Central memory CD8-positive, alpha-beta T cell (primary cell): ENCODE results near the gene SENP6.
"Not testable (repeated sequence)": the region's sequence is repeated elsewhere in the genome, so short reads cannot be mapped to it uniquely, and the experiment has no call there.

ENCODE experiments used
- ATAC-seq: fragments of 150-1000 bp; cut with Tn5 transposase; replicated peaks from 2 replicates; pipeline ENCODE4 v1.10.0; 2022; ENCODE audit warnings: mild to moderate bottlenecking, moderate FRiP score, moderate number of reproducible peaks; ENCODE audit not compliant: poor library complexity, severe bottlenecking; ENCODE audit errors: extremely low read depth
- DNase-seq, 2 donors: peaks; one replicate each; pipeline ENCODE4 v3.0.0; 2021; ENCODE audit warnings: low spot score in 2 of 2
- H3K27ac Mint-ChIP-seq: one replicate; pipeline ENCODE4 v1.8.0; 2022; ENCODE audit warnings: low read depth, mild to moderate bottlenecking, moderate library complexity, mixed read lengths
- H3K27me3 Mint-ChIP-seq: one replicate; pipeline ENCODE4 v1.8.0; 2022; ENCODE audit warnings: mixed read lengths
- H3K36me3 Mint-ChIP-seq: one replicate; pipeline ENCODE4 v1.8.0; 2022; ENCODE audit warnings: mild to moderate bottlenecking, moderate library complexity, mixed read lengths; ENCODE audit not compliant: insufficient read depth
- H3K4me1 Mint-ChIP-seq: one replicate; pipeline ENCODE4 v1.8.0; 2022; ENCODE audit warnings: mixed read lengths
- H3K4me3 Mint-ChIP-seq: one replicate; pipeline ENCODE4 v1.8.0; 2022; ENCODE audit warnings: mild to moderate bottlenecking, moderate library complexity, mixed read lengths
- H3K9me3 Mint-ChIP-seq: one replicate; pipeline ENCODE4 v1.8.0; 2022; ENCODE audit warnings: mixed read lengths

The SENP6 gene

GRCh38 chr6:75601304-75602245 lies at the start of gene SENP6:
SENP6 (plus strand) TSS chr6:75601880; CDS start chr6:75602525, 645 bp downstream.
- Mint-ChIP-seq H3K4me3 (peak within 1 kb of the TSS; percentile 99), H3K27ac (peak within 1 kb of the TSS; percentile 99), H3K4me1 (peaks cover 44% of the 10 kb centered on the region), H3K36me3 (peaks cover 20% of the 10 kb centered on the region), H3K9me3 (no peaks in the 10 kb centered on the region), H3K27me3 (no peaks in the 10 kb centered on the region)
- peak; percentile 71 for ATAC-seq
- DNase-seq, result peak; percentile 62 to 67

GRCh38 chr6:75556240-75556639 lies 45.4 kb upstream of the SENP6 start:
- Mint-ChIP-seq H3K27me3 (no peaks in the 10 kb centered on the region), H3K36me3 (no peaks in the 10 kb centered on the region), H3K4me1 (peaks cover 13% of the 10 kb centered on the region), H3K27ac (no peak overlapping the region), H3K9me3 (no peaks in the 10 kb centered on the region), H3K4me3 (no peak overlapping the region)
- DNase-seq (no peak), ATAC-seq (no peak)

- no peaks in the 10 kb centered on the region for H3K9me3 Mint-ChIP-seq
- DNase-seq (no peak), ATAC-seq (no peak)
- no peak overlapping the region for H3K27ac Mint-ChIP-seq
- no peak overlapping the region for H3K4me3 Mint-ChIP-seq
- peaks cover 6% of the 10 kb centered on the region for H3K4me1 Mint-ChIP-seq
- H3K36me3 Mint-ChIP-seq, result no peaks in the 10 kb centered on the region
- H3K27me3 Mint-ChIP-seq, result peaks cover 3% of the 10 kb centered on the region
Observed at GRCh38 chr6:75557068-75557467, 44.6 kb upstream of the SENP6 start.

GRCh38 chr6:75563032-75563431 lies 38.6 kb upstream of the SENP6 start:
- ATAC-seq, result no peak
- Mint-ChIP-seq H3K4me1 (peaks cover 6% of the 10 kb centered on the region), H3K36me3 (no peaks in the 10 kb centered on the region), H3K27me3 (peaks cover 47% of the 10 kb centered on the region), H3K27ac (no peak overlapping the region), H3K9me3 (peaks cover 6% of the 10 kb centered on the region), H3K4me3 (no peak overlapping the region)
- no peak for DNase-seq

- Mint-ChIP-seq H3K4me3 (no peak overlapping the region), H3K9me3 (peaks cover 6% of the 10 kb centered on the region), H3K4me1 (no peaks in the 10 kb centered on the region), H3K27me3 (peaks cover 47% of the 10 kb centered on the region), H3K27ac (no peak overlapping the region), H3K36me3 (no peaks in the 10 kb centered on the region)
- DNase-seq (no peak), ATAC-seq (no peak)
Observed at GRCh38 chr6:75566137-75566767, 35.4 kb upstream of the SENP6 start.

- no peak for ATAC-seq
- Mint-ChIP-seq H3K9me3 (peaks cover 6% of the 10 kb centered on the region), H3K27me3 (peaks cover 37% of the 10 kb centered on the region), H3K36me3 (no peaks in the 10 kb centered on the region), H3K4me1 (no peaks in the 10 kb centered on the region), H3K27ac (no peak overlapping the region), H3K4me3 (no peak overlapping the region)
- no peak for DNase-seq
Observed at GRCh38 chr6:75568100-75568499, 33.6 kb upstream of the SENP6 start.

GRCh38 chr6:75568965-75569364 lies 32.7 kb upstream of the SENP6 start:
- Mint-ChIP-seq H3K4me3 (no peak overlapping the region), H3K36me3 (no peaks in the 10 kb centered on the region), H3K27ac (no peak overlapping the region), H3K27me3 (peaks cover 35% of the 10 kb centered on the region), H3K4me1 (no peaks in the 10 kb centered on the region), H3K9me3 (peaks cover 6% of the 10 kb centered on the region)
- DNase-seq (no peak), ATAC-seq (no peak)

- not testable (repeated sequence) for DNase-seq, H3K4me1 Mint-ChIP-seq, H3K4me3 Mint-ChIP-seq, H3K9me3 Mint-ChIP-seq, H3K27ac Mint-ChIP-seq, H3K36me3 Mint-ChIP-seq, ATAC-seq
- peaks cover 18% of the 10 kb centered on the region for H3K27me3 Mint-ChIP-seq
Observed at GRCh38 chr6:75570671-75571070, 31.0 kb upstream of the SENP6 start.

GRCh38 chr6:75572072-75572471 lies 29.6 kb upstream of the SENP6 start:
- Mint-ChIP-seq H3K4me1 (no peaks in the 10 kb centered on the region), H3K36me3 (no peaks in the 10 kb centered on the region), H3K27ac (no peak overlapping the region), H3K27me3 (peaks cover 6% of the 10 kb centered on the region), H3K4me3 (no peak overlapping the region), H3K9me3 (peaks cover 3% of the 10 kb centered on the region)
- no peak for ATAC-seq
- no peak for DNase-seq

- Mint-ChIP-seq H3K9me3 (no peaks in the 10 kb centered on the region), H3K27me3 (no peaks in the 10 kb centered on the region), H3K36me3 (no peaks in the 10 kb centered on the region), H3K4me3 (peak overlapping the region; percentile 39), H3K4me1 (peaks cover 17% of the 10 kb centered on the region), H3K27ac (peak overlapping the region; percentile 19)
- ATAC-seq, result peak; percentile 43
- DNase-seq, result no peak
Observed at GRCh38 chr6:75579951-75580350, 21.7 kb upstream of the SENP6 start.

GRCh38 chr6:75581231-75581630 lies 20.4 kb upstream of the SENP6 start:
- Mint-ChIP-seq H3K4me1 (peaks cover 17% of the 10 kb centered on the region), H3K9me3 (no peaks in the 10 kb centered on the region), H3K27ac (no peak overlapping the region), H3K36me3 (no peaks in the 10 kb centered on the region), H3K4me3 (no peak overlapping the region), H3K27me3 (no peaks in the 10 kb centered on the region)
- ATAC-seq, result no peak
- DNase-seq, result no peak

GRCh38 chr6:75584552-75584951 lies 17.1 kb upstream of the SENP6 start:
- not testable (repeated sequence) for H3K27me3 Mint-ChIP-seq, H3K4me3 Mint-ChIP-seq, H3K9me3 Mint-ChIP-seq, DNase-seq, H3K36me3 Mint-ChIP-seq, ATAC-seq, H3K27ac Mint-ChIP-seq
- peaks cover 15% of the 10 kb centered on the region for H3K4me1 Mint-ChIP-seq

GRCh38 chr6:75588948-75589347 lies 12.7 kb upstream of the SENP6 start:
- H3K4me1 Mint-ChIP-seq, result no peaks in the 10 kb centered on the region
- H3K27me3 Mint-ChIP-seq, result no peaks in the 10 kb centered on the region
- H3K36me3 Mint-ChIP-seq, result no peaks in the 10 kb centered on the region
- ATAC-seq (no peak), DNase-seq (no peak)
- no peak overlapping the region for H3K27ac Mint-ChIP-seq
- H3K4me3 Mint-ChIP-seq, result no peak overlapping the region
- H3K9me3 Mint-ChIP-seq, result no peaks in the 10 kb centered on the region
